Measurements from ENCODE around the gene PUM2. TPM values are rescaled to one million over a fixed set of nuclear protein-coding genes. Genes with fewer than 3 reads are reported as not detected.

The PUM2 gene
- total and polyA plus RNA-seq, 2 of the 13 experiments (the other 11 are each of a cell fraction or from before 2014, with no cell fraction given), result 69.6 to 69.8 TPM

DNA sequence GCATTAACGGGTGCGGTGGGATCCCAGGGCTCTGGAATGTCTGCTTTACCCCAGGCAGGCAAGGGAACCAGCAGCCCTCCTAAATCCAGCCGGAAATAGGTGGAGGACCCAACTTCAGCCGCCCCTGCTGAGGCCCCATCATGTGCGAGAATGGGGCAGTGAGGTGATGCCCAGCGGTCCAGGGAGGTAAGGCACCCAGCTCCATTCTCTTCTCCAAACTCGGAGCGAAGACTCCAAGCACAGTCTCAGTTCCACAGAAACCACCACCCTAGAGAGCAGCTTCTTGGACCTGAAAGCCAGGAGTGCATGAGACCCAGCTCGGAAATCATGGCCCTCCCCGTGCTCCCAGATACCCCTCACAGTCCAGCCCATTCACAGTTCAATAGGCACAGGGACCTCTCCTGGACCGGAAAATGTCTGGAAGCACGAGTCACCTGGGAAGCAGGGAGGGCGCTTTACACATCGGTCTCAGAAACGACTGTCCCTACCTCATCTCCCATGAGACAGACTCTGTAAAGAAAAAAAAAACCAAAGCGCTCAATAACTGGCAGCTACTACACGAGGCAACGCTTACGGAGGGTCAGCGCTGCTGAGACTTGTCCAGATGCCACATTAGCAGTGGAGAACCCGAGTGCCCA is 127.8 kb downstream of the PUM2 start:
- intact Hi-C loops (cut with micrococcal nuclease; ENCODE audit: unreplicated experiment), result loop anchor here (1.0 kb wide), 1 partner anchor 8 kb away; no protein-coding TSS in a partner anchor
- TF ChIP-seq THAP9 (CRISPR knock-in tag; IDR thresholded peaks at IDR 0.05; ENCODE audit: borderline replicate concordance), result 0 out of 2 replicates have a peak, but pooled peaks have one; percentile 30
- TF ChIP-seq CCAR2 (optimal IDR thresholded peaks at IDR 0.05; ENCODE audit: low read depth, low read length), result no peak
- no peak for TF ChIP-seq ZNF446 (CRISPR knock-in tag; IDR thresholded peaks at IDR 0.05)
- TF ChIP-seq ZNF367 (CRISPR knock-in tag; IDR thresholded peaks at IDR 0.05; ENCODE audit: borderline replicate concordance), result no peak
- TF ChIP-seq GLI4 (CRISPR knock-in tag; IDR thresholded peaks at IDR 0.05; ENCODE audit: borderline replicate concordance), result peak; percentile 29; the same call in 1 of the 2 replicates
- 0 out of 2 replicates have a peak, but pooled peaks have one; percentile 50 for TF ChIP-seq DZIP1 (CRISPR knock-in tag; IDR thresholded peaks at IDR 0.05)
- 0 out of 2 replicates have a peak, but pooled peaks have one; percentile 36 for TF ChIP-seq HNF1B (CRISPR knock-in tag; IDR thresholded peaks at IDR 0.05)
- peak; percentile 24; the same call in 1 of the 2 replicates for TF ChIP-seq ETV6 (CRISPR knock-in tag; conservative IDR thresholded peaks at IDR 0.05)
- 0 out of 2 replicates have a peak, but pooled peaks have one; percentile 28 for TF ChIP-seq BRD4 (CRISPR knock-in tag; IDR thresholded peaks at IDR 0.05)
- TF ChIP-seq ZNF350 (CRISPR knock-in tag; IDR thresholded peaks at IDR 0.05; ENCODE audit: borderline replicate concordance, low read depth), result peak; percentile 40; the same call in 1 of the 2 replicates
- TF ChIP-seq, protein P1, sequence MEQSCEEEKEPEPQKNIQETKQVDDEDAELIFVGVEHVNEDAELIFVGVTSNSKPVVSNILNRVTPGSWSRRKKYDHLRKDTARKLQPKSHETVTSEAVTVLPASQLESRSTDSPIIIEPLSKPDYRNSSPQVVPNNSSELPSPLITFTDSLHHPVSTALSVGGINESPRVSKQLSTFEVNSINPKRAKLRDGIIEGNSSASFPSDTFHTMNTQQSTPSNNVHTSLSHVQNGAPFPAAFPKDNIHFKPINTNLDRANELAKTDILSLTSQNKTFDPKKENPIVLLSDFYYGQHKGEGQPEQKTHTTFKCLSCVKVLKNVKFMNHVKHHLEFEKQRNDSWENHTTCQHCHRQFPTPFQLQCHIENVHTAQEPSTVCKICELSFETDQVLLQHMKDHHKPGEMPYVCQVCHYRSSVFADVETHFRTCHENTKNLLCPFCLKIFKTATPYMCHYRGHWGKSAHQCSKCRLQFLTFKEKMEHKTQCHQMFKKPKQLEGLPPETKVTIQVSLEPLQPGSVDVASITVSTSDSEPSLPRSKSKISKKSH (CRISPR knock-in tag; IDR thresholded peaks at IDR 0.05; ENCODE audit: borderline replicate concordance), result peak; percentile 43; the same call in 1 of the 2 replicates
- TF ChIP-seq IRF2 (CRISPR knock-in tag; IDR thresholded peaks at IDR 0.05), result 0 out of 2 replicates have a peak, but pooled peaks have one; percentile 3

More for the DNA sequence above, 127.8 kb downstream of the PUM2 start:
- Histone ChIP-seq H3K4me1 (ENCODE audit: insufficient read depth, low read length) (peaks cover 65% of the 10 kb centered on the region), H3K9me3 (ENCODE audit: low read length) (no peaks in the 10 kb centered on the region), H4K20me1 (ENCODE audit: insufficient read depth, low read length) (no peaks in the 10 kb centered on the region), H3K4me2 (ENCODE audit: low read depth, low read length) (peak overlapping the region; percentile 93), H3K79me2 (ENCODE audit: insufficient read depth, low read length) (peaks cover 56% of the 10 kb centered on the region), H3K27me3 (ENCODE audit: control insufficient read depth in 1 of 2, insufficient read depth in 2 of 2, low read length in 2 of 2) (no peaks in the 10 kb centered on the region), H3K36me3 (replicated peaks in 1 of 2; ENCODE audit: control insufficient read depth in 1 of 2, insufficient read depth in 2 of 2, low read length in 2 of 2) (peaks cover 0 to 2% of the 10 kb centered on the region in 2 experiments; a peak in 1 of 5 replicates), H2AFZ (ENCODE audit: low read length) (peak overlapping the region; percentile 10), H3K27ac (ENCODE audit: extremely low read length, insufficient read depth, low read length) (peak overlapping the region; percentile 73), H3K9ac (ENCODE audit: insufficient read depth, low read depth, low read length) (peak overlapping the region; percentile 82), H3K4me3 (replicated peaks in 1 of 3; ENCODE audit: insufficient read depth in 1 of 3, low read depth in 2 of 3, low read length in 3 of 3) (peak overlapping the region; percentile 77 to 81 (median 77))
- FAIRE-seq (no peak), ATAC-seq (peak; percentile 1; the same call in 2 of the 3 replicates), DNase-seq (ENCODE audit: low spot score) (no peak)
- ChIA-PET CTCF (ENCODE audit: low intra/inter-chr PET ratio, low total read pairs) (no interaction called here), POLR2A (interaction anchor here (0.8 to 6.4 kb wide), 12 partner anchors 9 to 114 kb away, joined by 3 to 94 read pairs (median 6); no protein-coding TSS in a partner anchor)
- BruUV-seq (replicated peaks), result TSS peak; percentile 34
- in situ Hi-C loops (cut with HindIII; ENCODE audit: extremely low pct_ligation_motif_present, low pct_unique_long_range_greater_than_20kb), result loop anchor here (5.0 kb wide), 1 partner anchor 36 kb away; no protein-coding TSS in a partner anchor
- 34% methylated on average over 17 of the region's 21 CpGs for WGBS (ENCODE audit: low lambda C conversion rate)
